Caco-2 (cell line): ENCODE measurements around the gene DIRAS1. TPM values are rescaled to one million over a fixed set of nuclear protein-coding genes. Genes with fewer than 3 reads are reported as not detected.
A peak's percentile ranks its signal among the peaks of the same experiment; 100 is the strongest.

ENCODE experiments used
- BruUV-seq: library from RNA; stranded (reverse); fragments of 400-500 nt; replicated peaks from 2 replicates; lab custom pipeline; 2021; lab: Mats Ljungman, UMichigan
- CTCF ChIA-PET: fragments of 300-600 bp; sonication (Branson Sonifier 250); formaldehyde crosslinking; loops from one replicate; lab custom pipeline; 2022; ENCODE audit warnings: antibody characterized with exemption; lab: Charles Lee
- POLR2A ChIA-PET: fragments of 300-600 bp; sonication (Branson Sonifier 250); formaldehyde crosslinking; loops from one replicate; lab custom pipeline; 2022; ENCODE audit warnings: antibody characterized with exemption; lab: Charles Lee
- DNase-seq, 2 experiments: peaks; one replicate each; pipeline versions ENCODE4 v3.0.0 to v3.0.0-alpha.2; 2020 to 2022
- H3K27me3 ChIP-seq: replicated peaks from 2 replicates; pipeline ENCODE4 v1.6.0; 2011; ENCODE audit warnings: low read length; ENCODE audit not compliant: control insufficient read depth, insufficient read depth
- H3K36me3 ChIP-seq: 2 replicates; pipeline ENCODE4 v1.5.1; 2011; ENCODE audit warnings: low read length; ENCODE audit not compliant: control insufficient read depth, insufficient read depth
- H3K4me1 ChIP-seq: fragments of 250-450 bp; sonication (Bioruptor Pico); 2 replicates; pipeline ENCODE4 v1.5.1; 2020; ENCODE audit warnings: mild to moderate bottlenecking
- H3K4me3 ChIP-seq: 2 replicates; pipeline ENCODE4 v1.5.1; 2011; ENCODE audit warnings: low read depth, mild to moderate bottlenecking, control low read depth, low read length
- H3K9me3 ChIP-seq: fragments of 250-450 bp; sonication (Bioruptor Pico); 2 replicates; pipeline ENCODE4 v1.5.1; 2020; ENCODE audit warnings: mild to moderate bottlenecking, moderate library complexity
- H3K27ac Mint-ChIP-seq: one replicate; pipeline ENCODE4 v1.8.0; 2022; ENCODE audit warnings: mixed read lengths; ENCODE audit not compliant: unreplicated experiment
- H3K27me3 Mint-ChIP-seq: one replicate; pipeline ENCODE4 v1.8.0; 2022; ENCODE audit warnings: mixed read lengths; ENCODE audit not compliant: insufficient read depth, unreplicated experiment
- H3K36me3 Mint-ChIP-seq: one replicate; pipeline ENCODE4 v1.8.0; 2022; ENCODE audit warnings: mild to moderate bottlenecking, mixed read lengths; ENCODE audit not compliant: insufficient read depth, unreplicated experiment
- H3K4me1 Mint-ChIP-seq: one replicate; pipeline ENCODE4 v1.8.0; 2022; ENCODE audit warnings: low read depth, mixed read lengths; ENCODE audit not compliant: unreplicated experiment
- H3K4me3 Mint-ChIP-seq: one replicate; pipeline ENCODE4 v1.8.0; 2022; ENCODE audit warnings: mild to moderate bottlenecking, moderate library complexity, mixed read lengths; ENCODE audit not compliant: unreplicated experiment
- H3K9me3 Mint-ChIP-seq: one replicate; pipeline ENCODE4 v1.8.0; 2022; ENCODE audit warnings: mixed read lengths; ENCODE audit not compliant: unreplicated experiment
- intact Hi-C: fragments of 100-400 bp; cut with micrococcal nuclease; formaldehyde crosslinking; loops from one replicate; pipeline ENCODE4 v1.10.0; 2022; ENCODE audit not compliant: unreplicated experiment
- total RNA-seq: library from RNA; stranded (reverse); gene quantifications from 2 replicates; pipeline ENCODE4 v1.2.3, GENCODE V29; 2022
- TF ChIP-seq, protein P1 (sequence below), 2 experiments: fragments of 200-600 bp in 1 of 2; IDR thresholded peaks; 1 replicate in 1 of 2; 2 replicates in 1 of 2; pipeline versions ENCODE4 v1.5.1 to v1.8.0; 2011 to 2022; ENCODE audit warnings: antibody characterized with exemption in 1 of 2, control low read depth in 1 of 2, inconsistent platforms in 1 of 2, low read depth in 1 of 2, low read length in 1 of 2, mild to moderate bottlenecking in 1 of 2, moderate library complexity in 1 of 2; ENCODE audit not compliant: insufficient read depth in 1 of 2, severe bottlenecking in 1 of 2, unreplicated experiment in 1 of 2

DIRAS1 gene
- total RNA-seq, 1 experiment from 2014 or later: 2.3 TPM

DNA sequence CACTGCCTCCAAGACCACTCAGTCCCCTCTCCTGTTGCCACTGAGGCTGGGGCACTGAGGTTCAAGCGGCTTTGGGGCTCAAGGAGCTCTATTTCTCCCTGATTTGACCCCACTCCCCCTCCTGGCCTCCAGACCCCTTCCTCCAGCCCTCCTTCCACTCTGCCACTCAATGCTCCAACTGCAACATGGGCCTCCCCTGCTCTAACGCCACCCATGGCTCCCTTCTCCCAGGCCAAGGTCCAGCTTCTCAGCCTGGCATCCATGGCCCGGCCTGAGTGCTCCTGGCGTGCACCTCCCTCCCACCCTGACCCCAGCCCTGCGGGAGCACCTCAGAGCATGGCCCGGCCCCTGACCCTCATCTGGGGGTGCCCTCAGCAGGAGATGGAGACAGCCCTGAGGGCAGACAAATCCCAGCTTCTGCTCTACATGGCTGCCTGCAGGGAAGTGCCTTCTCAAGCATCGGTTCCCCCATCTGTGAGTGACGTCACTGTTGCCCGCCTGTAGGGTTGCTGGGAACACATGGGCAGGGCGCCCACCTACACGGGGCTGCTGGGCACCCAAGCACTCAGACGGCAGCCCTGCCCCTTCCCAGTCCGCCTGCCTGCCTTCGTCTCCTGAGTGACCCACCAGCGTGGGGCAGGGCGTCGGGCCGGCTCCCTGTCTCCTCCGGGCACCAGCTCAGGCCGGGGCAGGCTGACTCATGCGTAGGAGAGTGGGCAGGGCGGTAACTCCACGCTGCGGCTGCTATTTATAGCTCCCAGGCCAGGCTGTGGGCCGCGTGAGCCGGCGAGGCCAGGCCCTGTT is 1.6 kb upstream of the DIRAS1 start:
- DNase-seq: no peak
- H3K4me3 ChIP-seq: no peak overlapping the region
- POLR2A ChIA-PET: no interaction called here

DNA sequence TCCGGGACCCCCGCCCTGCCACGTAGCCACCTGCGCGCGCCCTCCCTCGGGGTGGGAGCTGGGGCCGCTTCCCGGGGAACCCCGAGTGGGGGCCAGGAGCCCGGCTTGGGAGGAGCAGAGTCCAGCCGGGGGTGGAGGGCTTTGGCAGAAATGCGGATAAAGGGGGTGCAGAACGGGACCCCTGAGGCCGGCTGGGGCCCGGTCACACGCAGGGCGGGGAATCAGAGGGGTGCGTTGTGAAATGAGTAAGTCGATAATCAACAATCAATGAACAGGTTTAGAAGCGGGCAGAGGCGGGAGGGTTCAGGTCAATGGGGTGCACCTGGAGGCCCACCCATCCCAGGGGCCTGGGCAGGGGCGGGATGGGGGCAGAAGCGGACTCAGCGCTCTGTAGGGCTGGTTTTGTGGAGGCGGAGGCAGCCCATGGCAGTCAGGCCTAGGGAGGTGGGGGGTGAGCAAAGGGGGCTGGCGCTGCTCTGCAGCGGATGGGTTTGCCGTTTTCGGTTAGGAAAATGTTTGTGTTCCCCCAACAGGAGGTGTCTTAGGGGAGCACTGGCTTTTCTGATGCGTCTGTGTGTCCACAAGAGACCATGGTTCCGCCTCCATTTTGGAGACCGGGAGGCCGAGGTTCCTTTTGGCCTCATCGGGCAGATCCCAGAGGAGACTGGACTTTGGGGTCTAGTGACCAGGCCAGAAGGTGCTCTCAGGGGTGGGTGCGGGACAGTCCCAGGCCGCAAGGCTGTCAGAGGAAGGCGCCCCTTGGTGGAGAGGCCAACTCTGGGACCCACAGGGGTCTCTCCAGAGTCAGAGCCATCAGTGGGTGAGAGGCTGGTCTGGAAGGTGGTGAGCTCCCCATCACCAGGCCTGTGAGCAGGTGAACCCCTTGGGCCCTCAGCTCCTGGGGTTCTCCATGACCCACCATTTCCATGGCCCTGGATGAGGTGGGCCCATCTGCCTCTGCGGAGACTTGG is 683 bp upstream of the DIRAS1 start:
- H3K9me3 ChIP-seq: no peaks in the 10 kb centered on the region
- POLR2A ChIA-PET: no interaction called here
- peak overlapping the region; percentile 40 for H3K4me3 ChIP-seq
- no TSS peak for BruUV-seq
- intact Hi-C loops: no loop called here
- Mint-ChIP-seq H3K27ac (no peak overlapping the region), H3K27me3 (peaks cover 12% of the 10 kb centered on the region), H3K9me3 (no peaks in the 10 kb centered on the region), H3K4me3 (peak overlapping the region; percentile 61), H3K36me3 (no peaks in the 10 kb centered on the region), H3K4me1 (no peaks in the 10 kb centered on the region)
- H3K36me3 ChIP-seq: no peaks in the 10 kb centered on the region
- H3K27me3 ChIP-seq: no peaks in the 10 kb centered on the region
- CTCF ChIA-PET: interaction anchor here (0.6 kb wide), 1 partner anchor 60 kb away, joined by 5 read pairs; no protein-coding TSS in a partner anchor
- no peak for DNase-seq
- TF ChIP-seq, protein P1, sequence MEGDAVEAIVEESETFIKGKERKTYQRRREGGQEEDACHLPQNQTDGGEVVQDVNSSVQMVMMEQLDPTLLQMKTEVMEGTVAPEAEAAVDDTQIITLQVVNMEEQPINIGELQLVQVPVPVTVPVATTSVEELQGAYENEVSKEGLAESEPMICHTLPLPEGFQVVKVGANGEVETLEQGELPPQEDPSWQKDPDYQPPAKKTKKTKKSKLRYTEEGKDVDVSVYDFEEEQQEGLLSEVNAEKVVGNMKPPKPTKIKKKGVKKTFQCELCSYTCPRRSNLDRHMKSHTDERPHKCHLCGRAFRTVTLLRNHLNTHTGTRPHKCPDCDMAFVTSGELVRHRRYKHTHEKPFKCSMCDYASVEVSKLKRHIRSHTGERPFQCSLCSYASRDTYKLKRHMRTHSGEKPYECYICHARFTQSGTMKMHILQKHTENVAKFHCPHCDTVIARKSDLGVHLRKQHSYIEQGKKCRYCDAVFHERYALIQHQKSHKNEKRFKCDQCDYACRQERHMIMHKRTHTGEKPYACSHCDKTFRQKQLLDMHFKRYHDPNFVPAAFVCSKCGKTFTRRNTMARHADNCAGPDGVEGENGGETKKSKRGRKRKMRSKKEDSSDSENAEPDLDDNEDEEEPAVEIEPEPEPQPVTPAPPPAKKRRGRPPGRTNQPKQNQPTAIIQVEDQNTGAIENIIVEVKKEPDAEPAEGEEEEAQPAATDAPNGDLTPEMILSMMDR (IDR thresholded peaks at IDR 0.05; ENCODE audit: insufficient read depth in 1 of 2, low read depth in 1 of 2, low read length in 1 of 2, severe bottlenecking in 1 of 2, unreplicated experiment in 1 of 2): no peak
- H3K4me1 ChIP-seq: no peaks in the 10 kb centered on the region

More for the DNA sequence above, 1.6 kb upstream of the DIRAS1 start:
- no TSS peak for BruUV-seq
- Mint-ChIP-seq H3K27me3 (peaks cover 12% of the 10 kb centered on the region), H3K9me3 (no peaks in the 10 kb centered on the region), H3K4me1 (no peaks in the 10 kb centered on the region), H3K4me3 (peak overlapping the region; percentile 61), H3K27ac (no peak overlapping the region), H3K36me3 (no peaks in the 10 kb centered on the region)
- no peaks in the 10 kb centered on the region for H3K4me1 ChIP-seq
- H3K9me3 ChIP-seq: no peaks in the 10 kb centered on the region
- H3K27me3 ChIP-seq: no peaks in the 10 kb centered on the region
- no peaks in the 10 kb centered on the region for H3K36me3 ChIP-seq
- intact Hi-C loops: no loop called here
- TF ChIP-seq, protein P1 (IDR thresholded peaks at IDR 0.05; ENCODE audit: insufficient read depth in 1 of 2, low read depth in 1 of 2, low read length in 1 of 2, severe bottlenecking in 1 of 2, unreplicated experiment in 1 of 2): no peak
- CTCF ChIA-PET: interaction anchor here (0.6 kb wide), 1 partner anchor 61 kb away, joined by 5 read pairs; no protein-coding TSS in a partner anchor
